CD4-positive, alpha-beta T cell treated with Interleukin-17A for 4 hours (primary cell): Measurements from ENCODE around the gene STK33.

ENCODE experiments used
- DNase-seq: peaks from one replicate; pipeline ENCODE4 v3.0.0-alpha.2; 2020; ENCODE audit warnings: mixed read lengths

Gene STK33

GRCh38 chr11:8372641-8373381 lies 221.2 kb downstream of the STK33 start:
- DNase-seq, result no peak

GRCh38 chr11:8371516-8371884 lies 222.5 kb downstream of the STK33 start:
- no peak for DNase-seq

GRCh38 chr11:8370812-8371515 lies 223.1 kb downstream of the STK33 start:
- DNase-seq, result no peak

GRCh38 chr11:8369592-8370205 lies 224.3 kb downstream of the STK33 start:
- no peak for DNase-seq

- DNase-seq, result no peak
These were observed 225.3 kb downstream of the STK33 start for GRCh38 chr11:8368772-8369171.

GRCh38 chr11:8368194-8368593 lies 225.8 kb downstream of the STK33 start:
- no peak for DNase-seq

GRCh38 chr11:8366316-8366715 lies 227.7 kb downstream of the STK33 start:
- no peak for DNase-seq

GRCh38 chr11:8365216-8365941 lies 228.6 kb downstream of the STK33 start:
- DNase-seq, result no peak

- DNase-seq, result no peak
These were observed 230.1 kb downstream of the STK33 start for GRCh38 chr11:8363921-8364320.

GRCh38 chr11:8362899-8363298 lies 231.1 kb downstream of the STK33 start:
- DNase-seq, result no peak

- no peak for DNase-seq
These were observed 231.5 kb downstream of the STK33 start for GRCh38 chr11:8362491-8362890.

GRCh38 chr11:8361664-8362210 lies 232.3 kb downstream of the STK33 start:
- DNase-seq, result no peak

GRCh38 chr11:8361206-8361605 lies 232.8 kb downstream of the STK33 start:
- no peak for DNase-seq

GRCh38 chr11:8360086-8360828 lies 233.8 kb downstream of the STK33 start:
- no peak for DNase-seq

GRCh38 chr11:8359521-8359920 lies 234.5 kb downstream of the STK33 start:
- DNase-seq, result no peak

GRCh38 chr11:8357891-8358566 lies 236.0 kb downstream of the STK33 start:
- DNase-seq, result no peak

- no peak for DNase-seq
These were observed 236.5 kb downstream of the STK33 start for GRCh38 chr11:8357505-8357888.

- no peak for DNase-seq
These were observed 237.1 kb downstream of the STK33 start for GRCh38 chr11:8356721-8357504.

GRCh38 chr11:8356216-8356615 lies 237.8 kb downstream of the STK33 start:
- DNase-seq, result no peak

- DNase-seq, result no peak
These were observed 238.6 kb downstream of the STK33 start for GRCh38 chr11:8355416-8355742.
